ENCODE measurements around the gene RGS19. TPM values are rescaled to one million over a fixed set of nuclear protein-coding genes. Genes with fewer than 3 reads are reported as not detected.

RGS19 gene
- total and polyA plus RNA-seq, 5 donors = 5.8 to 9.1 (median 8.0) TPM

DNA sequence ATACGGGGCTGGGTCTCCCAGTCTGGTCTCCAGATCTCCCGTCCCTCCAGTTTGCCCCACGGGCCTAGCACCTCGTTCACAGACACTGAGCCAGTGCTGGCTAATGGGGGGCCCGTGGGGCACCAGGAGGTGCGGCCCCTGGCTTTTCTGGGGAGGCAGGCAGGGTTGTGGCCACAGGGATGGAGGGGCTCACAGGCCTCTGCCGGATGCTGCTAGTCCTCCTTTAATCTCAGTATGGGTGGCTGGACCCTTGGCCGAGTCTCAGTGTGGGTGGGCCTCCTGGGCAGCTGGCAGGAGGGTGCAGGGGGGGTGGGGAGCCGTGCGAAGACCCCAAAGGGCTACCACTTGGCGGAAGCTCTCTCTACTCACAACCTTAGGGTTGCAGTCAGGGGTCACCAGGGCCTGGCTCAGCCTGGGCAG is 28.3 kb downstream of the RGS19 start:
- Histone ChIP-seq H3K27ac (ENCODE audit: low read length) (peak overlapping the region; percentile 57), H3K4me3 (ENCODE audit: low read length) (no peak overlapping the region), H3K9me3 (ENCODE audit: control insufficient read depth, low read length) (no peaks in the 10 kb centered on the region), H3K27me3 (ENCODE audit: control insufficient read depth, insufficient read depth) (no peaks in the 10 kb centered on the region), H3K4me1 (ENCODE audit: control insufficient read depth, insufficient read depth, low read length) (no peaks in the 10 kb centered on the region)
- DNase-seq = no peak
- WGBS = 74% methylated on average over 11 of the region's 11 CpGs
- intact Hi-C loops (cut with DNase I) = no loop called here
- ATAC-seq = no peak

- Histone ChIP-seq H3K4me1 (ENCODE audit: control insufficient read depth, insufficient read depth, low read length) (no peaks in the 10 kb centered on the region), H3K4me3 (ENCODE audit: low read length) (peak overlapping the region; percentile 53), H3K27ac (ENCODE audit: low read length) (peak overlapping the region; percentile 57), H3K9me3 (ENCODE audit: control insufficient read depth, low read length) (no peaks in the 10 kb centered on the region), H3K27me3 (ENCODE audit: control insufficient read depth, insufficient read depth) (no peaks in the 10 kb centered on the region)
- DNase-seq = no peak
- 62% methylated on average over 23 of the region's 23 CpGs for WGBS
- ATAC-seq = peak in 1 of 2 donors; percentile 2
- intact Hi-C loops (cut with DNase I) = no loop called here
Measured at GRCh38 chr20:64050261-64051032, 28.9 kb downstream of the RGS19 start.

GRCh38 chr20:64049878-64050260 is 29.4 kb downstream of the RGS19 start:
- 18% methylated on average over 16 of the region's 16 CpGs for WGBS
- intact Hi-C loops (cut with DNase I) = no loop called here
- DNase-seq (peak; percentile 49 to 77 (median 76)), ATAC-seq (peak in 1 of 2 donors; percentile 25)
- Histone ChIP-seq H3K27ac (ENCODE audit: low read length) (peak overlapping the region; percentile 57), H3K27me3 (ENCODE audit: control insufficient read depth, insufficient read depth) (no peaks in the 10 kb centered on the region), H3K4me3 (ENCODE audit: low read length) (peak overlapping the region; percentile 53), H3K4me1 (ENCODE audit: control insufficient read depth, insufficient read depth, low read length) (no peaks in the 10 kb centered on the region), H3K9me3 (ENCODE audit: control insufficient read depth, low read length) (no peaks in the 10 kb centered on the region)

- H3K27ac ChIP-seq (ENCODE audit: low read length) = peak within 1 kb of the TSS; percentile 57
- peak; percentile 15 to 29 for ATAC-seq
- WGBS = 1% methylated on average over 106 of the region's 111 CpGs
- no peaks in the 10 kb centered on the region for H3K4me1 ChIP-seq (ENCODE audit: control insufficient read depth, insufficient read depth, low read length)
- H3K4me3 ChIP-seq (ENCODE audit: low read length) = peak within 1 kb of the TSS; percentile 53
- intact Hi-C loops (cut with DNase I) = no loop called here
- no peaks in the 10 kb centered on the region for H3K9me3 ChIP-seq (ENCODE audit: control insufficient read depth, low read length)
- peak; percentile 65 to 88 (median 84) for DNase-seq
- no peaks in the 10 kb centered on the region for H3K27me3 ChIP-seq (ENCODE audit: control insufficient read depth, insufficient read depth)
Measured at GRCh38 chr20:64049060-64049877, 30.0 kb downstream of the RGS19 start, which contains the start of gene SOX18. SOX18 (minus strand) TSS chr20:64049639; CDS start chr20:64049516, 123 bp downstream.

DNA sequence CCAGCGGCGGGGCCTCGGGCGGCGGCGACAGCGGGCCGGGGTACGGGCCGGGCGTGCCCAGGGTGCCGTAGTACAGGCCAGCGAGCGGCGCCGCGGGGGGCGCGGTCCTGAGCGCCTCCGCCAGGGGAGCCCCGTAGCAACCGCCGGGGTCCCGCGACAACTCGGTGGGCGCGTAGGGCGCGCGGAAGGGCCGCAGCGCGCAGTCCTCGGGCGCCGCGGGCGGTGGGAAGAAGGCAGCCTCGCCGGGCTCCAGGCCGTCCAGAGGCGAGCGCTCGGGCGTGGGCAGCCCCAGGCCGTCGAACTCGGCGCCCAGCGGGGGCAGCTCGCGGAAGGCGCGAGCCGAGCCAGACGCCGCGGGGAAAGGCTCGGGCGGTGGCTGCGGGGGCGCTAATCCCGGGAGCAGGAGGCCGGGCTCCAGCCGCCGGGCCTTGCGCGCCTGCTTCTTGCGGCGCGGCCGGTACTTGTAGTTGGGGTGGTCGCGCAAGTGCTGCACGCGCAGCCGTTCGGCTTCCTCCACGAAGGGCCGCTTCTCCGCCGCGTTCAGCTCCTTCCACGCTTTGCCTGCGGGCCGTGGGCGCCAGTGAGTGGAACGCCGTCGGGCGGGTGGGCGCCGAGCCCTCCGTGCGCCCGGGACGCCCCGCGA is 30.8 kb downstream of the RGS19 start:
- H3K27me3 ChIP-seq (ENCODE audit: control insufficient read depth, insufficient read depth) = no peaks in the 10 kb centered on the region
- no peaks in the 10 kb centered on the region for H3K9me3 ChIP-seq (ENCODE audit: control insufficient read depth, low read length)
- no peaks in the 10 kb centered on the region for H3K4me1 ChIP-seq (ENCODE audit: control insufficient read depth, insufficient read depth, low read length)
- intact Hi-C loops (cut with DNase I) = no loop called here
- 6% methylated on average over 101 of the region's 101 CpGs for WGBS
- H3K27ac ChIP-seq (ENCODE audit: low read length) = peak overlapping the region; percentile 43
- no peak for DNase-seq
- no peak for ATAC-seq
- H3K4me3 ChIP-seq (ENCODE audit: low read length) = peak overlapping the region; percentile 53

DNA sequence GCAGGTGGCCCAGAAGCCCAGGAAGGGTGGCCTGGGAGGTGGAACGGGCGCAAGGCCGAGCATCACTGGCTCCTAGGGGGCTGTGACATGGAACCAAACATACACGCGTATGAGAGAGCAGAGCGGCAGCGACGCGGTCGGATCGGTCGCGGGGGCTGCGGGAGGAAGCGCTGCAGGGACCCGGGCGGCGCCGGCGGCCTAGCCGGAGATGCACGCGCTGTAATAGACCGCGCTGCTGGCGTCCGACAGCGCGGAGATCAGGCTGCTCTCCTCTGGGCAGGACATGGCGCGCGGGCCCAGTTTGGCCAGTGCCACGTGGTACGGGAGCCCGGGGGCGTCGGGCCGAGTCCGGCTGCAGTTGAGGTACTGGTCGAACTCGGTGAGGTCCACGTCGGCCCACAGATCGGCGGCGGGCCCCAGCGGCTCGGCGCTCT is 31.3 kb downstream of the RGS19 start:
- Histone ChIP-seq H3K4me1 (ENCODE audit: control insufficient read depth, insufficient read depth, low read length) (no peaks in the 10 kb centered on the region), H3K9me3 (ENCODE audit: control insufficient read depth, low read length) (no peaks in the 10 kb centered on the region), H3K27ac (ENCODE audit: low read length) (peak overlapping the region; percentile 43), H3K4me3 (ENCODE audit: low read length) (peak overlapping the region; percentile 53), H3K27me3 (ENCODE audit: control insufficient read depth, insufficient read depth) (no peaks in the 10 kb centered on the region)
- intact Hi-C loops (cut with DNase I) = no loop called here
- WGBS = 16% methylated on average over 49 of the region's 49 CpGs
- no peak for ATAC-seq
- DNase-seq = no peak

- intact Hi-C loops (cut with DNase I) = no loop called here
- Histone ChIP-seq H3K4me3 (ENCODE audit: low read length) (peak overlapping the region; percentile 53), H3K4me1 (ENCODE audit: control insufficient read depth, insufficient read depth, low read length) (no peaks in the 10 kb centered on the region), H3K9me3 (ENCODE audit: control insufficient read depth, low read length) (no peaks in the 10 kb centered on the region), H3K27ac (ENCODE audit: low read length) (peak overlapping the region; percentile 48), H3K27me3 (ENCODE audit: control insufficient read depth, insufficient read depth) (no peaks in the 10 kb centered on the region)
- WGBS = 67% methylated on average over 8 of the region's 8 CpGs
- ATAC-seq (no peak), DNase-seq (peak in 1 of 3 donors; percentile 40)
Measured at GRCh38 chr20:64047046-64047389, 32.3 kb downstream of the RGS19 start.

DNA sequence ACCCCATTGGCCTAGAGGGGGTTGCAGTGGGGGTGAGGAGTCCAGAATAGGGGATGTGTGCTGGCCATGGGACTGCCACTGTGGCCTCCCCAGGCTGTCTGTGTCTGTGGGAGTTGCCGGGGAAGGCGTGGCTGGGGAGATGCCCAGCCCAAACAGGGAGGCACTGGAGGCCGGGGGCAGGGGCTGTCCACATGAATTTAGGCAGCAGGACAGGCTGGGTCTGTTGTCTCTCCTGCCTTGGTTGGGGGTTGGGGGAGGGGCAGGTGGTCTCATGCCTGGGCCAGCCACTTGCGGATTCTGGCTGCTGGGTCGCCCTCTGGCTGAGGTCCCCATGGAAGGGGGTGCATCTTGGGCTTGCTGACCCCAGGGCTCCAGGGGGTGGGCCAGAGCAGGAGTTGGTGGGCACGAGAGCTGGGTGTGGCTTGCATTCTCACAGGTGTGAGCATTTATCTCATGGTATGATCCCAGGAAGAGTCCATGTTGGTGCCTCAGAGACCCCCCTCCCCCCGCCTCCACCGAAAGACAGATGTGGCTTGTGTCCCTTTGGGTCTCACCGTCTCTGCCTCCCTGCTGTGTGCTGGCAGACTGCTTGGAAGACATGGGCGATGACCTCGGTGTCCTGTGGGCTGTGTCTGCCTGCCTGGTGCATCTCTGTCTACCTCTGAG is 33.8 kb downstream of the RGS19 start:
- WGBS = 51% methylated on average over 11 of the region's 11 CpGs
- H3K27me3 ChIP-seq (ENCODE audit: control insufficient read depth, insufficient read depth) = no peaks in the 10 kb centered on the region
- H3K27ac ChIP-seq (ENCODE audit: low read length) = no peak overlapping the region
- H3K4me1 ChIP-seq (ENCODE audit: control insufficient read depth, insufficient read depth, low read length) = no peaks in the 10 kb centered on the region
- DNase-seq = peak; percentile 55 to 78 (median 64)
- intact Hi-C loops (cut with DNase I) = no loop called here
- ATAC-seq = peak; percentile 40 to 55
- no peaks in the 10 kb centered on the region for H3K9me3 ChIP-seq (ENCODE audit: control insufficient read depth, low read length)
- no peak overlapping the region for H3K4me3 ChIP-seq (ENCODE audit: low read length)

GRCh38 chr20:64044484-64045247 is 34.7 kb downstream of the RGS19 start:
- H3K9me3 ChIP-seq (ENCODE audit: control insufficient read depth, low read length) = no peaks in the 10 kb centered on the region
- no peaks in the 10 kb centered on the region for H3K27me3 ChIP-seq (ENCODE audit: control insufficient read depth, insufficient read depth)
- 58% methylated on average over 14 of the region's 14 CpGs for whole genome bisulfite sequencing
- intact Hi-C loops (cut with DNase I) = no loop called here
- no peaks in the 10 kb centered on the region for H3K4me1 ChIP-seq (ENCODE audit: control insufficient read depth, insufficient read depth, low read length)
- ATAC-seq (peak; percentile 63 to 78), DNase-seq (peak; percentile 72 to 80 (median 75))
- H3K27ac ChIP-seq (ENCODE audit: low read length) = peak overlapping the region; percentile 26
- H3K4me3 ChIP-seq (ENCODE audit: low read length) = no peak overlapping the region

GRCh38 chr20:64043768-64044167 is 35.5 kb downstream of the RGS19 start:
- no peak overlapping the region for H3K4me3 ChIP-seq (ENCODE audit: low read length)
- DNase-seq (no peak), ATAC-seq (no peak)
- 81% methylated on average over 9 of the region's 9 CpGs for WGBS
- H3K27me3 ChIP-seq (ENCODE audit: control insufficient read depth, insufficient read depth) = no peaks in the 10 kb centered on the region
- no peaks in the 10 kb centered on the region for H3K4me1 ChIP-seq (ENCODE audit: control insufficient read depth, insufficient read depth, low read length)
- H3K27ac ChIP-seq (ENCODE audit: low read length) = no peak overlapping the region
- intact Hi-C loops (cut with DNase I) = no loop called here
- no peaks in the 10 kb centered on the region for H3K9me3 ChIP-seq (ENCODE audit: control insufficient read depth, low read length)

All from right cardiac atrium (tissue), 5 donors.